ENCODE data around the gene SERPINB6. TPM values are rescaled to one million over a fixed set of nuclear protein-coding genes. Genes with fewer than 3 reads are reported as not detected.
A peak's percentile ranks its signal among the peaks of the same experiment; 100 is the strongest.
"Not testable (repeated sequence)": the region's sequence is repeated elsewhere in the genome, so short reads cannot be mapped to it uniquely, and the experiment has no call there.

The SERPINB6 gene
- polyA plus RNA-seq, 3 donors = 117 to 208 (median 200) TPM

GRCh38 chr6:3011158-3011557 is 39.8 kb upstream of the SERPINB6 start:
- Mint-ChIP-seq H3K36me3 (peaks cover 84 to 93% of the 10 kb centered on the region in 2 donors), H3K9me3 (peaks cover 20 to 38% (median 33%) of the 10 kb centered on the region in 7 donors), H3K4me3 (no peak overlapping the region), H3K27me3 (ENCODE audit: low read depth in 3 of 3) (peaks cover 0 to 7% (median 1%) of the 10 kb centered on the region in 3 donors), H3K4me1 (peaks cover 22% of the 10 kb centered on the region), H3K27ac (peak overlapping the region in 1 of 7 donors; percentile 95)
- TF ChIP-seq CTCF (IDR thresholded peaks at IDR 0.05) = no peak
- no peak overlapping the region for H3K4me2 ChIP-seq (replicated peaks; ENCODE audit: extremely low read depth, low read length, poor library complexity, severe bottlenecking)
- no peak overlapping the region for H2AFZ ChIP-seq (ENCODE audit: insufficient read depth, low read depth, low read length, poor library complexity, severe bottlenecking)
- intact Hi-C loops (cut with micrococcal nuclease) = loop anchor here in 1 of 2 donors (5.0 kb wide), 1 partner anchor 41 kb away; no protein-coding TSS in a partner anchor
- no peaks in the 10 kb centered on the region for H3K27me3 ChIP-seq (ENCODE audit: control insufficient read depth in 2 of 2, insufficient read depth in 2 of 2, low read length in 2 of 2)
- H3K27ac ChIP-seq (ENCODE audit: low read depth in 1 of 2, low read length in 2 of 2) = no peak overlapping the region
- no peaks in the 10 kb centered on the region for H4K20me1 ChIP-seq (ENCODE audit: insufficient read depth, low read length)
- no peak for DNase-seq
- H3K9me3 ChIP-seq (replicated peaks in 1 of 2; ENCODE audit: control insufficient read depth in 1 of 2, insufficient read depth in 1 of 2, low read length in 2 of 2) = peaks cover 19 to 26% of the 10 kb centered on the region in 2 donors
- H3K79me2 ChIP-seq (ENCODE audit: insufficient read depth, low read length) = peaks cover 3% of the 10 kb centered on the region
- H3K4me1 ChIP-seq (ENCODE audit: control insufficient read depth in 1 of 2, insufficient read depth in 2 of 2, low read length in 2 of 2) = peaks cover 15% of the 10 kb centered on the region in 2 donors
- H3K4me3 ChIP-seq (replicated peaks in 1 of 3; ENCODE audit: low read depth in 2 of 3, low read length in 3 of 3) = no peak overlapping the region
- H3K9ac ChIP-seq (ENCODE audit: insufficient read depth, low read length, poor library complexity, severe bottlenecking) = no peak overlapping the region
- H3K36me3 ChIP-seq (replicated peaks in 1 of 2; ENCODE audit: control insufficient read depth in 1 of 2, insufficient read depth in 2 of 2, low read length in 2 of 2) = peaks cover 31 to 84% of the 10 kb centered on the region in 2 donors

- Histone ChIP-seq H3K4me1 (ENCODE audit: control insufficient read depth in 1 of 2, insufficient read depth in 2 of 2, low read length in 2 of 2) (peaks cover 15% of the 10 kb centered on the region in 2 donors), H3K4me3 (replicated peaks in 1 of 3; ENCODE audit: low read depth in 2 of 3, low read length in 3 of 3) (no peak overlapping the region), H3K4me2 (replicated peaks; ENCODE audit: extremely low read depth, low read length, poor library complexity, severe bottlenecking) (no peak overlapping the region), H3K9me3 (replicated peaks in 1 of 2; ENCODE audit: control insufficient read depth in 1 of 2, insufficient read depth in 1 of 2, low read length in 2 of 2) (peaks cover 19 to 26% of the 10 kb centered on the region in 2 donors), H3K9ac (ENCODE audit: insufficient read depth, low read length, poor library complexity, severe bottlenecking) (no peak overlapping the region), H3K27me3 (ENCODE audit: control insufficient read depth in 2 of 2, insufficient read depth in 2 of 2, low read length in 2 of 2) (no peaks in the 10 kb centered on the region), H3K27ac (ENCODE audit: low read depth in 1 of 2, low read length in 2 of 2) (no peak overlapping the region), H4K20me1 (ENCODE audit: insufficient read depth, low read length) (no peaks in the 10 kb centered on the region), H2AFZ (ENCODE audit: insufficient read depth, low read depth, low read length, poor library complexity, severe bottlenecking) (no peak overlapping the region), H3K79me2 (ENCODE audit: insufficient read depth, low read length) (peaks cover 3% of the 10 kb centered on the region), H3K36me3 (replicated peaks in 1 of 2; ENCODE audit: control insufficient read depth in 1 of 2, insufficient read depth in 2 of 2, low read length in 2 of 2) (peaks cover 30 to 84% of the 10 kb centered on the region in 2 donors)
- DNase-seq = no peak
- Mint-ChIP-seq H3K9me3 (peaks cover 20 to 38% (median 33%) of the 10 kb centered on the region in 7 donors), H3K27ac (no peak overlapping the region), H3K4me3 (no peak overlapping the region), H3K36me3 (peaks cover 85 to 93% of the 10 kb centered on the region in 2 donors), H3K27me3 (ENCODE audit: low read depth in 3 of 3) (peaks cover 0 to 3% (median 3%) of the 10 kb centered on the region in 3 donors), H3K4me1 (peaks cover 23% of the 10 kb centered on the region)
- 100% methylated on average over 1 of the region's 3 CpGs for WGBS (ENCODE audit: insufficient coverage)
- TF ChIP-seq CTCF (IDR thresholded peaks at IDR 0.05) = no peak
- intact Hi-C loops (cut with micrococcal nuclease) = loop anchor here in 1 of 2 donors (5.0 kb wide), 1 partner anchor 42 kb away; no protein-coding TSS in a partner anchor
These were observed 38.6 kb upstream of the SERPINB6 start for GRCh38 chr6:3009930-3010329.

- intact Hi-C loops (cut with micrococcal nuclease); H3K9ac ChIP-seq (ENCODE audit: insufficient read depth, low read length, poor library complexity, severe bottlenecking): not testable (repeated sequence)
- H3K36me3 ChIP-seq (replicated peaks in 1 of 2; ENCODE audit: control insufficient read depth in 1 of 2, insufficient read depth in 2 of 2, low read length in 2 of 2) = peaks cover 34 to 88% of the 10 kb centered on the region in 2 donors
These were observed 37.4 kb upstream of the SERPINB6 start for GRCh38 chr6:3008712-3009265.

More at GRCh38 chr6:3008712-3009265, 37.4 kb upstream of the SERPINB6 start:
- H3K9me3 ChIP-seq (replicated peaks in 1 of 2; ENCODE audit: control insufficient read depth in 1 of 2, insufficient read depth in 1 of 2, low read length in 2 of 2) = peaks cover 19 to 26% of the 10 kb centered on the region in 2 donors
- not testable (repeated sequence) for H3K4me3 ChIP-seq (replicated peaks in 1 of 3; ENCODE audit: low read depth in 2 of 3, low read length in 3 of 3); H4K20me1 ChIP-seq (ENCODE audit: insufficient read depth, low read length); H3K27ac ChIP-seq (ENCODE audit: low read depth in 1 of 2, low read length in 2 of 2); H3K27me3 ChIP-seq (ENCODE audit: control insufficient read depth in 2 of 2, insufficient read depth in 2 of 2, low read length in 2 of 2); DNase-seq; H3K4me2 ChIP-seq (replicated peaks; ENCODE audit: extremely low read depth, low read length, poor library complexity, severe bottlenecking); H3K4me3 Mint-ChIP-seq; H3K4me1 ChIP-seq (ENCODE audit: control insufficient read depth in 1 of 2, insufficient read depth in 2 of 2, low read length in 2 of 2); H3K27ac Mint-ChIP-seq; H3K27me3 Mint-ChIP-seq (ENCODE audit: low read depth in 3 of 3); H3K79me2 ChIP-seq (ENCODE audit: insufficient read depth, low read length); H2AFZ ChIP-seq (ENCODE audit: insufficient read depth, low read depth, low read length, poor library complexity, severe bottlenecking)
- WGBS (ENCODE audit: insufficient coverage) = 99% methylated on average over 11 of the region's 17 CpGs
- peaks cover 88 to 93% of the 10 kb centered on the region in 2 donors for H3K36me3 Mint-ChIP-seq
- H3K4me1 Mint-ChIP-seq = peaks cover 17% of the 10 kb centered on the region
- H3K9me3 Mint-ChIP-seq = peaks cover 20 to 38% (median 33%) of the 10 kb centered on the region in 7 donors

Data from CD14-positive monocyte (primary cell).